ENCODE measurements around the gene LGI4. TPM values are rescaled to one million over a fixed set of nuclear protein-coding genes. Genes with fewer than 3 reads are reported as not detected.
"Not testable (repeated sequence)": the region's sequence is repeated elsewhere in the genome, so short reads cannot be mapped to it uniquely, and the experiment has no call there.

LGI4 gene
- total RNA-seq, 6 experiments from 2014 or later, result 0.08 to 0.17 (median 0.10) TPM; not detected in 1

DNA sequence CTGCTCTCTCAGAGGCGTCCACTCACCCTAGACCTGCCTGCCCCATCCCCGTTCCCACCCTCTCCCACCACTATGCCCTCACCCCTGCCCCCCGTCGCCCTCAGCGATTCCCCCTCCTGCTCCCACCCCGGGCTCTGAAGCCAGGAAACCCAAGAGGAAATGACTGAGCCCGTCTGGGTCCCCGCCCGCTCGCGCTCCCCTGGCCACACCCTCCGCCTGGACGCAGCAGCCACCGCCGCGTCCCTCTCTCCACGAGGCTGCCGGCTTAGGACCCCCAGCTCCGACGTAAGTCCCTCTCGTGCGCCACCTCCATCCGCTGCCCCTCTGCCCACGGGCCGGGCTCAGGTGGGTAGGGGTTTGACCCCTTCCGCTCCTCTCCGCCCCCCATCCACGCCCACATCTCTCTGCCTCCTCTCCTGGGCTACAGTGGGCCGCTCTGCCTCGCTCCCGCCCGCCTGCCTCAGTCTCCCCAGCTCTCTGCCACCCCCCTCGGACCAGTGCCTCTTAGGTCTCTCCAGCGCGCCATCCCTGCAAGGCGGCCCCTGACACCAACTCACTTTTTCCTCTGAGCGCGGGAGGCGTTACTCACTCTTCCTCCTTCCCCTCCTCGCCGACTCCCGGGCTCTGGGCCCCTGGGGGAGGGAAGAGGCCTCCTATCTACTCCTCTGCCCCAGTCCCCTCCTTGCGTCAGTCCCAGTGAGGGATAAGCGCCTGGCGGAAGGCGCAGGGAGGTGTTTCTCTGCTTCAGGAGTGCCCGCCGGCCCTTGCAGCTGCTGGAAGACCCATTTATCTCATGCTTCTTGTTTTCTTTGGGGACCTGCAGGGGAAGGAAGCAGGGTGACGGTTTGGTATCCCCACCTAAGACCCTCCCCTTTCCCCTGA is 19.9 kb upstream of the LGI4 start, which contains the start of gene FXYD5:
Gene FXYD5 (plus strand): TSS at position 211 of the 882 bp plus-strand sequence. CDS start 816 bp downstream, outside the sequence.
- DNase-seq, result peak; percentile 78
- Mint-ChIP-seq H3K27me3 (ENCODE audit: insufficient read depth) (no peaks in the 10 kb centered on the region), H3K4me1 (ENCODE audit: low read depth) (peaks cover 39% of the 10 kb centered on the region), H3K27ac (peak within 1 kb of the TSS; percentile 96), H3K36me3 (ENCODE audit: low read depth) (peaks cover 35% of the 10 kb centered on the region), H3K4me3 (peak within 1 kb of the TSS; percentile 96), H3K9me3 (no peaks in the 10 kb centered on the region)
- TF ChIP-seq, protein P1, sequence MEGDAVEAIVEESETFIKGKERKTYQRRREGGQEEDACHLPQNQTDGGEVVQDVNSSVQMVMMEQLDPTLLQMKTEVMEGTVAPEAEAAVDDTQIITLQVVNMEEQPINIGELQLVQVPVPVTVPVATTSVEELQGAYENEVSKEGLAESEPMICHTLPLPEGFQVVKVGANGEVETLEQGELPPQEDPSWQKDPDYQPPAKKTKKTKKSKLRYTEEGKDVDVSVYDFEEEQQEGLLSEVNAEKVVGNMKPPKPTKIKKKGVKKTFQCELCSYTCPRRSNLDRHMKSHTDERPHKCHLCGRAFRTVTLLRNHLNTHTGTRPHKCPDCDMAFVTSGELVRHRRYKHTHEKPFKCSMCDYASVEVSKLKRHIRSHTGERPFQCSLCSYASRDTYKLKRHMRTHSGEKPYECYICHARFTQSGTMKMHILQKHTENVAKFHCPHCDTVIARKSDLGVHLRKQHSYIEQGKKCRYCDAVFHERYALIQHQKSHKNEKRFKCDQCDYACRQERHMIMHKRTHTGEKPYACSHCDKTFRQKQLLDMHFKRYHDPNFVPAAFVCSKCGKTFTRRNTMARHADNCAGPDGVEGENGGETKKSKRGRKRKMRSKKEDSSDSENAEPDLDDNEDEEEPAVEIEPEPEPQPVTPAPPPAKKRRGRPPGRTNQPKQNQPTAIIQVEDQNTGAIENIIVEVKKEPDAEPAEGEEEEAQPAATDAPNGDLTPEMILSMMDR (IDR thresholded peaks at IDR 0.05), result no peak; the same call in 1 of the 2 replicates

DNA sequence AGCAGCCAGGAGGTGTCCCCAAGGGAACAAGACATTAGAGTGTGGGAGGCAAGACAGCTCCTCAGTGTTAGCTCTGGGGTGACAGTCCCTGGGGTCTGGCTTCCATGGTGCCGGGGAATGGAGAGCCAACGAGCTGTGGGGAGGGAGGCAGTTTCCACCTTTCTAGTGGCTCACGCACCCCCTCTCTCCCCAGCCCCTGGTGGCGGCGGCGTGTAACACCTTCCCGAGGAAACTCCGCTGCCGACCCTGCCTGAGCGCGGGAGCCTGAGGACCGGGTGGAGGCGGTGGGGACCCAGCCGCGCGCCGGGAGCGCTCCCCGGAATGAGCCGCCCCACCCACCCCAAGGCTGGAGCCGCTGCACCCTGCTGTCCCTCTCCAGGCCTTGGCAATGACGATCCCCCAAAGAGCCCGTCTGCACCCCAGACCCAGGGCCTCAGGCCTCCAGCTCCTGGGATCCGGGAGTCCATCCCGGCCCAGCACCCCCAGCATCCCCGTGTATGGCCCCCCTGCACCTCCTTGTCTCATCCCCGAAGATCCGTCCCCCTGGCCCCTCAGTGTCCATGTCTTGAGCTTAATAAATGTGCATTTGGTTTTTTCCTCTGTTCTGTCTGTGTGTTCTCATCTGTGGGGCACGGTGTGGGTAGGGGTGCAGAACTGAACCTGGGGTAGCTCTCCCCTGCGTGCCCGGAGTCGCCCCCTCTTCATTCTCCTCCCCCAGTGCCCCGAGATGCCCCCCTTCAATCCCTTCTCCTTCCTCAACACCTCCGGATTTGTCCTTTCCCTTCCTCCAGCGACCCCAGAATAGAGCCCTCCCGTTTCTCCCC is 19.1 kb upstream of the LGI4 start:
- TF ChIP-seq, protein P1 (IDR thresholded peaks at IDR 0.05), result peak; percentile 80
- peak overlapping the region; percentile 96 for H3K27ac Mint-ChIP-seq
- DNase-seq, result no peak
- no peaks in the 10 kb centered on the region for H3K27me3 Mint-ChIP-seq (ENCODE audit: insufficient read depth)
- H3K9me3 Mint-ChIP-seq, result no peaks in the 10 kb centered on the region
- peaks cover 26% of the 10 kb centered on the region for H3K36me3 Mint-ChIP-seq (ENCODE audit: low read depth)
- peaks cover 39% of the 10 kb centered on the region for H3K4me1 Mint-ChIP-seq (ENCODE audit: low read depth)
- H3K4me3 Mint-ChIP-seq, result peak overlapping the region; percentile 96

DNA sequence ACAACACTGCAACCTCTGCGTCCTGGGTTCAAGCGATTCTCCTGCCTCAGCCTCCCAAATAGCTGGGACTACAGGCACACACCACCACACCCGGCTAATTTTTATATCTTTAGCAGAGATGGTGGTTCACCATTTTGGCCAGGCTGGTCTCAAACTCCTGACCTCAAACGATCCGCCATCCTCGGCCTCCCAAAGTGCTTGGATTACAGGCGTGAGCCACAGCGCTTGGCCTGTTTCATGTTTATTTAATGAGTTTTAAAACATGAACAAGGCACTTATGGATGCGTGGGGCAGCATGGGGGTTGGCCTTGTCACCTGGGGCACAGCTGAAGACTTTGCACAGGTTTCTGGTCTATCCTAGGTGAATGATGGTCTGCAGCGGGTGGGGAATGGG is 18.3 kb upstream of the LGI4 start:
- H3K4me1 Mint-ChIP-seq (ENCODE audit: low read depth), result peaks cover 39% of the 10 kb centered on the region
- H3K27me3 Mint-ChIP-seq (ENCODE audit: insufficient read depth); H3K9me3 Mint-ChIP-seq; DNase-seq: not testable (repeated sequence)
- peak overlapping the region; percentile 50; the same call in 1 of the 2 replicates for H3K4me3 Mint-ChIP-seq
- peaks cover 18% of the 10 kb centered on the region for H3K36me3 Mint-ChIP-seq (ENCODE audit: low read depth)
- H3K27ac Mint-ChIP-seq, result peak overlapping the region; percentile 29; the same call in 1 of the 2 replicates

DNA sequence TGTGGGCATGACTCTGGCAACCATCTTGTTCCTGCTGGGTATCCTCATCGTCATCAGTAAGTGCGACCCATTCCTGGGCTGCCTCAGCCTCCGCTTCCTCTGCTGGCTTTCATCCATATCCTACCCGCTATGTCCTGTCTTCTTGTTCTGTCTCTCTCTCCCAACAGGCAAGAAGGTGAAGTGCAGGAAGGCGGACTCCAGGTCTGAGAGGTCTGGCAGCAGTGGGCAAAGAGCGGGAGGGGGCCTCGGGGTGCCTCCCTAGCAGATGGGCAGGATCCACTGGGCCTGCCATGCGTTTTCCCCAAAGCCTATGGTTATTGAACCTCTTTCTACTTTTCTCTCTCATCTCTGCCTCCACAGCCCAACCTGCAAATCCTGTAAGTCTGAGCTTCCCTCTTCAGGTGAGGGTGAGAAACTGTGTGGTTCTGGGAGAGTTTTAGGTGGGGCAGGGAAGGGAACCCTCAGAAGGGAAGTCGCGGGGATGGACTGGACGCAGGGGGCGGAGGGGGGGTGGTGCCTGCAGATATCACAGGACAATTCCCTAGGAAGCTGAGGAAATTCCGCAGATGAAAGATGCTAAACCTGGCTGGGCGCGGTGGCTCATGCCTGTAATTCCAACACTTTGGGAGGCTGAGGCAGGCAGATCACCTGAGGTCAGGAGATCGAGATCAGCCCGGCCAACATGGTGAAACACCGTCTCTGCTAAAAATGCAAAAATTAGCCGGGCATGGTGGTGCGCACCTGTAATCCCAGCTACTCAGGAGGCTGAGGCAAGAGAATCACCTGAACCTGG is 16.6 kb upstream of the LGI4 start:
- no peak overlapping the region for H3K27ac Mint-ChIP-seq
- H3K27me3 Mint-ChIP-seq (ENCODE audit: insufficient read depth), result no peaks in the 10 kb centered on the region
- peaks cover 35% of the 10 kb centered on the region for H3K4me1 Mint-ChIP-seq (ENCODE audit: low read depth)
- H3K4me3 Mint-ChIP-seq, result no peak overlapping the region
- TF ChIP-seq, protein P1 (IDR thresholded peaks at IDR 0.05), result 0 out of 2 replicates have a peak, but pooled peaks have one; percentile 14
- no peaks in the 10 kb centered on the region for H3K9me3 Mint-ChIP-seq
- peaks cover 9% of the 10 kb centered on the region for H3K36me3 Mint-ChIP-seq (ENCODE audit: low read depth)
- no peak for DNase-seq

DNA sequence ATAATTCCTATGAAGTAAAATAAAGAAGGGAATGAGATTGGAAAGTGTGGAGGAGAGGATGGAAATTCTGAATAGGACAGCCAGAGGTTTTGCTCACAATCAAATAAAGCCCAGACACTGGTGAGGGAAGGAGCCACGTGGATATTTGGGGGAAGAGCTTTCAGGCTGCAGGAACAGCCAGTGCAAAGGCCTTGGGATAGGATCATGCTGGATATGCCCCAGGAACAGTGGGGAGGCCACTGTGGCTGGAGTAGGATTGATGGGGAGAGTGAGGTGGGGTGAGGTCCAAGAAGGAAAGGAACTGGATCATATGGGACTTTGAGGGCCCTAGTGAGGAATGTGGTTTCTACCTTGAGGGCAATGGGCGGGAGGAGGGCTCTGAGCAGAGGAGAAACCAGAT is 15.6 kb upstream of the LGI4 start:
- no peaks in the 10 kb centered on the region for H3K9me3 Mint-ChIP-seq
- H3K27ac Mint-ChIP-seq, result no peak overlapping the region

More for the DNA sequence above, 15.6 kb upstream of the LGI4 start:
- H3K36me3 Mint-ChIP-seq (ENCODE audit: low read depth), result no peaks in the 10 kb centered on the region
- H3K27me3 Mint-ChIP-seq (ENCODE audit: insufficient read depth), result no peaks in the 10 kb centered on the region; the same call in 1 of the 2 replicates
- TF ChIP-seq, protein P1 (IDR thresholded peaks at IDR 0.05), result no peak
- H3K4me1 Mint-ChIP-seq (ENCODE audit: low read depth), result peaks cover 27% of the 10 kb centered on the region
- no peak overlapping the region for H3K4me3 Mint-ChIP-seq
- DNase-seq, result no peak

Measured in HFFc6 (cell line).